DOHH2 (cell line): ENCODE results near the gene CCDC12.

Experiments used
- H3F3A ChIP-seq: fragments of 200-600 bp; sonication (generic), shearing (Covaris generic); 2 replicates; pipeline ENCODE4 v1.6.0; 2016; ENCODE audit warnings: antibody characterized with exemption, mild to moderate bottlenecking; ENCODE audit not compliant: control insufficient read depth, insufficient read depth
- H3K27ac ChIP-seq: fragments of 200-600 bp; sonication (generic); 2 replicates; pipeline ENCODE4 v1.5.1; 2014; ENCODE audit warnings: low read depth, mild to moderate bottlenecking, low read length, moderate library complexity
- H3K27me3 ChIP-seq: fragments of 200-600 bp; sonication (generic); 2 replicates; pipeline ENCODE4 v1.6.1; 2014; ENCODE audit warnings: mild to moderate bottlenecking, low read length, mixed read lengths; ENCODE audit not compliant: control insufficient read depth
- H3K36me3 ChIP-seq: fragments of 200-600 bp; sonication (generic); 2 replicates; pipeline ENCODE4 v1.6.1; 2014; ENCODE audit warnings: mild to moderate bottlenecking, low read length, moderate library complexity, mixed read lengths; ENCODE audit not compliant: control insufficient read depth
- H3K4me1 ChIP-seq: fragments of 200-600 bp; sonication (generic); 2 replicates; pipeline ENCODE4 v1.6.1; 2014; ENCODE audit warnings: mild to moderate bottlenecking, low read length, mixed read lengths; ENCODE audit not compliant: control insufficient read depth
- H3K4me2 ChIP-seq: fragments of 200-600 bp; sonication (generic); 2 replicates; pipeline ENCODE4 v1.6.0; 2014; ENCODE audit warnings: mild to moderate bottlenecking, low read length, moderate library complexity
- H3K4me3 ChIP-seq: fragments of 200-600 bp; sonication (generic); 2 replicates; pipeline ENCODE4 v1.5.1; 2014; ENCODE audit warnings: mild to moderate bottlenecking, low read length, mixed read lengths
- H3K79me2 ChIP-seq: fragments of 200-600 bp; sonication (generic); 2 replicates; pipeline ENCODE4 v1.6.1; 2014; ENCODE audit warnings: mild to moderate bottlenecking, low read length, mixed read lengths; ENCODE audit not compliant: control insufficient read depth
- H3K9me2 ChIP-seq: fragments of 200-600 bp; sonication (generic); replicated peaks from 2 replicates; pipeline ENCODE4 v1.6.1; 2014; ENCODE audit warnings: mild to moderate bottlenecking, low read length, mixed read lengths; ENCODE audit not compliant: control insufficient read depth
- H3K9me3 ChIP-seq: fragments of 200-600 bp; sonication (generic); 2 replicates; pipeline ENCODE4 v1.6.1; 2014; ENCODE audit warnings: antibody characterized with exemption, low read length, mixed read lengths; ENCODE audit not compliant: control insufficient read depth, insufficient read depth
- H4K20me1 ChIP-seq: fragments of 200-600 bp; sonication (generic); 2 replicates; pipeline ENCODE4 v1.6.0; 2014; ENCODE audit warnings: low read depth, mild to moderate bottlenecking, antibody characterized with exemption, low read length, moderate library complexity; ENCODE audit not compliant: control insufficient read depth, insufficient read depth
- CTCF ChIP-seq: fragments of 200-600 bp; sonication (generic); IDR thresholded peaks from one replicate; pipeline ENCODE4 v1.5.1; 2014; ENCODE audit warnings: antibody characterized with exemption, mild to moderate bottlenecking, low read depth, low read length; ENCODE audit not compliant: poor library complexity, severe bottlenecking
- EZH2phosphoT487 ChIP-seq: fragments of 200-600 bp; sonication (generic); IDR thresholded peaks from 2 replicates; pipeline ENCODE4 v1.6.1; 2017; ENCODE audit warnings: borderline replicate concordance, mild to moderate bottlenecking, antibody characterized with exemption, low read length, moderate library complexity, mixed read lengths

The CCDC12 gene

GRCh38 chr3:46882377-46883053, 94.0 kb downstream of the CCDC12 start:
- Histone ChIP-seq H4K20me1 (0 out of 2 replicates have a peak, but pooled peaks cover 3% of the 10 kb centered on the region), H3K27ac (no peak overlapping the region), H3K9me3 (no peaks in the 10 kb centered on the region), H3K4me1 (no peaks in the 10 kb centered on the region; the same call in 1 of the 2 replicates), H3K36me3 (no peaks in the 10 kb centered on the region), H3K79me2 (no peaks in the 10 kb centered on the region), H3K27me3 (peaks cover 53% of the 10 kb centered on the region), H3K4me2 (no peak overlapping the region), H3F3A (no peaks in the 10 kb centered on the region), H3K9me2 (no peaks in the 10 kb centered on the region), H3K4me3 (no peak overlapping the region)
- TF ChIP-seq CTCF (no peak), EZH2phosphoT487 (peak; percentile 98; the same call in 1 of the 2 replicates)

- H3K79me2 ChIP-seq, result no peaks in the 10 kb centered on the region
- H4K20me1 ChIP-seq, result 0 out of 2 replicates have a peak, but pooled peaks cover 3% of the 10 kb centered on the region
- no peak for TF ChIP-seq CTCF
- peak; percentile 69; the same call in 1 of the 2 replicates for TF ChIP-seq EZH2phosphoT487
- H3K4me1 ChIP-seq, result no peaks in the 10 kb centered on the region; the same call in 1 of the 2 replicates
- no peaks in the 10 kb centered on the region for H3K9me2 ChIP-seq
- peaks cover 53% of the 10 kb centered on the region for H3K27me3 ChIP-seq
- H3K4me3 ChIP-seq, result no peak overlapping the region
- no peaks in the 10 kb centered on the region for H3F3A ChIP-seq
- H3K27ac ChIP-seq, result no peak overlapping the region
- H3K36me3 ChIP-seq, result no peaks in the 10 kb centered on the region
- no peak overlapping the region for H3K4me2 ChIP-seq
- H3K9me3 ChIP-seq, result no peaks in the 10 kb centered on the region
Measured at GRCh38 chr3:46881596-46882376, 94.8 kb downstream of the CCDC12 start.

- TF ChIP-seq CTCF (no peak), EZH2phosphoT487 (no peak)
- no peaks in the 10 kb centered on the region for H3K9me3 ChIP-seq
- no peaks in the 10 kb centered on the region for H3K79me2 ChIP-seq
- no peaks in the 10 kb centered on the region for H3F3A ChIP-seq
- H3K27me3 ChIP-seq, result peaks cover 53% of the 10 kb centered on the region
- no peaks in the 10 kb centered on the region for H3K36me3 ChIP-seq
- H4K20me1 ChIP-seq, result 0 out of 2 replicates have a peak, but pooled peaks cover 3% of the 10 kb centered on the region
- H3K9me2 ChIP-seq, result no peaks in the 10 kb centered on the region
- H3K27ac ChIP-seq, result no peak overlapping the region
- no peak overlapping the region for H3K4me3 ChIP-seq
- no peaks in the 10 kb centered on the region; the same call in 1 of the 2 replicates for H3K4me1 ChIP-seq
- H3K4me2 ChIP-seq, result no peak overlapping the region
Measured at GRCh38 chr3:46880884-46881595, 95.5 kb downstream of the CCDC12 start.
